Endodermal cell (in vitro differentiated cells): ENCODE measurements around the gene IARS1. TPM values are rescaled to one million over a fixed set of nuclear protein-coding genes. Genes with fewer than 3 reads are reported as not detected.
A peak's percentile ranks its signal among the peaks of the same experiment; 100 is the strongest.

Source experiments
- DNase-seq: peaks from one replicate; pipeline ENCODE4 v3.0.0-alpha.2; 2017
- H3K27ac ChIP-seq: 2 replicates; pipeline ENCODE4 v1.5.1; 2013; ENCODE audit warnings: mild to moderate bottlenecking, low read depth, low read length, moderate library complexity
- H3K27me3 ChIP-seq: 2 replicates; pipeline ENCODE4 v1.6.1; 2013; ENCODE audit warnings: mild to moderate bottlenecking, low read length, moderate library complexity; ENCODE audit not compliant: insufficient read depth, control insufficient read depth, poor library complexity, severe bottlenecking
- H3K36me3 ChIP-seq: 2 replicates; pipeline ENCODE4 v1.7.0; 2013; ENCODE audit warnings: mild to moderate bottlenecking, low read length, moderate library complexity; ENCODE audit not compliant: control insufficient read depth, insufficient read depth
- H3K4me1 ChIP-seq: one replicate; pipeline ENCODE4 v1.7.0; 2013; ENCODE audit warnings: low read length; ENCODE audit not compliant: control insufficient read depth, insufficient read depth
- H3K4me3 ChIP-seq: 2 replicates; pipeline ENCODE4 v1.5.1; 2013; ENCODE audit warnings: mild to moderate bottlenecking, low read length, moderate library complexity
- H3K9ac ChIP-seq: 2 replicates; pipeline ENCODE4 v1.6.1; 2013; ENCODE audit warnings: mild to moderate bottlenecking, low read length, moderate library complexity; ENCODE audit not compliant: poor library complexity, severe bottlenecking; ENCODE audit errors: extremely low read depth
- H3K9me3 ChIP-seq: 2 replicates; pipeline ENCODE4 v1.6.1; 2013; ENCODE audit warnings: mild to moderate bottlenecking, low read length, moderate library complexity; ENCODE audit not compliant: control insufficient read depth
- H3K27ac Mint-ChIP-seq: 2 replicates; pipeline ENCODE4 v1.8.0; 2020; ENCODE audit warnings: mixed read lengths
- H3K27me3 Mint-ChIP-seq: 2 replicates; pipeline ENCODE4 v1.8.0; 2021; ENCODE audit warnings: mild to moderate bottlenecking, mixed read lengths; ENCODE audit not compliant: insufficient read depth
- H3K36me3 Mint-ChIP-seq: 2 replicates; pipeline ENCODE4 v1.8.0; 2020; ENCODE audit warnings: low read depth, mixed read lengths
- H3K4me1 Mint-ChIP-seq: 2 replicates; pipeline ENCODE4 v1.8.0; 2020; ENCODE audit warnings: mixed read lengths
- H3K4me3 Mint-ChIP-seq: 2 replicates; pipeline ENCODE4 v1.8.0; 2020; ENCODE audit warnings: mild to moderate bottlenecking, moderate library complexity, mixed read lengths
- H3K9me3 Mint-ChIP-seq: 2 replicates; pipeline ENCODE4 v1.8.0; 2020; ENCODE audit warnings: mild to moderate bottlenecking, mixed read lengths
- CTCF ChIP-seq: fragments of 200-600 bp; sonication (generic); conservative IDR thresholded peaks from 2 replicates; pipeline ENCODE4 v1.5.0; 2021; ENCODE audit warnings: antibody characterized with exemption, mild to moderate bottlenecking
- WGBS, 2 experiments: methylation state at CpG; one replicate each; pipeline versions ENCODE4 v1.1.5 to v1.1.7; 2013; ENCODE audit warnings: missing lambda C conversion rate in 2 of 2, mixed read lengths in 1 of 2; ENCODE audit not compliant: insufficient coverage in 1 of 2, insufficient read length in 1 of 2; 5-methylcytosine and 5-hydroxymethylcytosine counted together
- long read RNA-seq, 4 experiments: library from polyadenylated mRNA in 2 of 4; library from RNA in 1 of 4; library from capped mRNA in 1 of 4; stranded (forward) in 3 of 4; unstranded in 1 of 4; transcript quantifications; one replicate each; pipeline ENCODE4 v2.0.0, GENCODE V29; 2020 to 2021; ENCODE audit warnings: inconsistent platforms in 1 of 4
- polyA plus RNA-seq, 2 experiments: library from polyadenylated mRNA; stranded (reverse); fragments of 50-300 nt; gene quantifications; one replicate each; pipeline ENCODE4 v1.2.3, GENCODE V29; 2013
- total RNA-seq, 2 donors: library from RNA; stranded (reverse); fragmentation: NEBNext Ultra II Directional in 1 of 2; extraction: Animal tissue kit (Norgen Biotek cat#: 25700) in 1 of 2; gene quantifications; 2 replicates in 1 of 2; 3 replicates in 1 of 2; pipeline ENCODE4 v1.2.1, GENCODE V29; 2021

The IARS1 gene
- 100 to 1,000 TPM; 170 to 173 TPM for total RNA-seq
- polyA plus RNA-seq (2013, experiment 1 of 2) = 134 TPM
- polyA plus RNA-seq (2013, experiment 2 of 2) = 112 TPM
- long read RNA-seq, experiment 1, full-length matches to known transcripts = 3 of 79 reads
- long read RNA-seq, experiment 1, partial matches to known transcripts = 51 of 79 reads
- long read RNA-seq, experiment 1, other reads (novel, unspliced or antisense) = 25 of 79 reads
- long read RNA-seq, experiment 2, full-length matches to known transcripts = 69 of 384 reads
- long read RNA-seq, experiment 2, partial matches to known transcripts = 265 of 384 reads
- long read RNA-seq, experiment 2, other reads (novel, unspliced or antisense) = 50 of 384 reads
- long read RNA-seq, experiment 3, full-length matches to known transcripts = 303 of 1,319 reads
- long read RNA-seq, experiment 3, partial matches to known transcripts = 883 of 1,319 reads
- long read RNA-seq, experiment 3, other reads (novel, unspliced or antisense) = 133 of 1,319 reads
- long read RNA-seq, experiment 4, partial matches to known transcripts = 24 of 30 reads
- long read RNA-seq, experiment 4, other reads (novel, unspliced or antisense) = 6 of 30 reads

- H3K36me3 ChIP-seq = peaks cover 39% of the 10 kb centered on the region
- H3K27ac Mint-ChIP-seq = peak within 1 kb of the TSS; percentile 98
- H3K27ac ChIP-seq = peak within 1 kb of the TSS; percentile 86
Measured at GRCh38 chr9:92293452-92294296, at the start of gene IARS1. IARS1 (minus strand) TSS chr9:92293697; CDS start chr9:92289419, 4,278 bp downstream.

GRCh38 chr9:92342825-92343488, 49.5 kb upstream of the IARS1 start:
- no peak overlapping the region for H3K4me3 ChIP-seq
- peaks cover 12% of the 10 kb centered on the region for H3K9me3 ChIP-seq
- no peak overlapping the region for H3K9ac ChIP-seq
- H3K27ac ChIP-seq = no peak overlapping the region
- Mint-ChIP-seq H3K4me3 (no peak overlapping the region), H3K27me3 (no peaks in the 10 kb centered on the region), H3K36me3 (peaks cover 37% of the 10 kb centered on the region), H3K9me3 (peaks cover 20% of the 10 kb centered on the region), H3K27ac (no peak overlapping the region), H3K4me1 (no peaks in the 10 kb centered on the region)
- no peaks in the 10 kb centered on the region for H3K27me3 ChIP-seq
- H3K36me3 ChIP-seq = peaks cover 9% of the 10 kb centered on the region
- H3K4me1 ChIP-seq = no peaks in the 10 kb centered on the region
- 100% methylated on average over 1 of the region's 1 CpG; no CpG with 5 or more reads in 1 of the 2 experiments for whole genome bisulfite sequencing, 2 experiments
- no peak for TF ChIP-seq CTCF
- DNase-seq = no peak

More at GRCh38 chr9:92293452-92294296, at the start of gene IARS1:
- WGBS, 2 experiments = 1% methylated on average over 44 to 63 of the region's 63 CpGs
- peak; percentile 35 for TF ChIP-seq CTCF
- no peaks in the 10 kb centered on the region for H3K27me3 Mint-ChIP-seq
- H3K9me3 Mint-ChIP-seq = no peaks in the 10 kb centered on the region
- Histone ChIP-seq H3K9ac (peak within 1 kb of the TSS; percentile 90), H3K27me3 (no peaks in the 10 kb centered on the region), H3K4me3 (peak within 1 kb of the TSS; percentile 91), H3K9me3 (no peaks in the 10 kb centered on the region), H3K4me1 (peaks cover 14% of the 10 kb centered on the region)
- peak; percentile 100 for DNase-seq
- H3K36me3 Mint-ChIP-seq = peaks cover 37% of the 10 kb centered on the region
- peak within 1 kb of the TSS; percentile 83 for H3K4me3 Mint-ChIP-seq
- peaks cover 38% of the 10 kb centered on the region for H3K4me1 Mint-ChIP-seq

- 92% methylated on average over 1 of the region's 1 CpG; no CpG with 5 or more reads in 1 of the 2 experiments for WGBS, 2 experiments
Measured at GRCh38 chr9:92341578-92341977, 48.1 kb upstream of the IARS1 start.

More at GRCh38 chr9:92341578-92341977, 48.1 kb upstream of the IARS1 start:
- Histone ChIP-seq H3K9me3 (peaks cover 12% of the 10 kb centered on the region), H3K4me1 (no peaks in the 10 kb centered on the region), H3K9ac (no peak overlapping the region), H3K27ac (no peak overlapping the region), H3K36me3 (peaks cover 9% of the 10 kb centered on the region), H3K27me3 (no peaks in the 10 kb centered on the region), H3K4me3 (no peak overlapping the region)
- Mint-ChIP-seq H3K4me3 (no peak overlapping the region), H3K27ac (no peak overlapping the region), H3K9me3 (peaks cover 20% of the 10 kb centered on the region), H3K27me3 (no peaks in the 10 kb centered on the region), H3K4me1 (no peaks in the 10 kb centered on the region), H3K36me3 (peaks cover 42% of the 10 kb centered on the region)
- no peak for DNase-seq
- TF ChIP-seq CTCF = no peak
